Tibial artery (tissue), 4 donors: ENCODE data around the gene MYZAP.

Experiments used
- DNase-seq, 2 donors: peaks; one replicate each; pipeline ENCODE4 v3.0.0-alpha.2; 2019
- H3K27ac ChIP-seq, 2 donors: fragments of 200-600 bp; sonication (generic) in 1 of 2; 1 replicate in 1 of 2; 2 replicates in 1 of 2; pipeline ENCODE4 v1.5.1; 2018 to 2019; ENCODE audit warnings: mild to moderate bottlenecking in 1 of 2
- H3K27me3 ChIP-seq, 2 donors: fragments of 200-600 bp; sonication (generic) in 1 of 2; one replicate each; pipeline versions ENCODE4 v1.5.1 to v1.6.0; 2016 to 2019
- H3K36me3 ChIP-seq, 3 donors: fragments of 200-600 bp; sonication (generic) in 2 of 3; one replicate each; pipeline ENCODE4 v1.5.1; 2016 to 2019; ENCODE audit warnings: mild to moderate bottlenecking in 2 of 3
- H3K4me1 ChIP-seq, 4 donors: fragments of 200-600 bp; sonication (generic) in 2 of 4; 1 replicate in 3 of 4; 2 replicates in 1 of 4; pipeline ENCODE4 v1.5.1; 2016 to 2019
- H3K4me3 ChIP-seq, 2 donors: fragments of 200-600 bp; sonication (generic) in 1 of 2; 1 replicate in 1 of 2; 2 replicates in 1 of 2; pipeline ENCODE4 v1.5.1; 2018 to 2019; ENCODE audit warnings: mild to moderate bottlenecking in 2 of 2
- H3K9me3 ChIP-seq, 3 donors: fragments of 200-600 bp; sonication (generic) in 1 of 3; one replicate each; pipeline ENCODE4 v1.5.1; 2016 to 2019
- CTCF ChIP-seq, 2 experiments: fragments of 200-600 bp in 1 of 2; fragments of 450-650 bp in 1 of 2; IDR thresholded peaks; one replicate each; pipeline ENCODE4 v1.5.1; 2017 to 2019; ENCODE audit warnings: antibody characterized with exemption in 2 of 2, mild to moderate bottlenecking in 1 of 2, moderate library complexity in 1 of 2
- intact Hi-C: fragments of 100-400 bp; cut with DNase I; formaldehyde crosslinking; loops from one replicate; pipeline ENCODE4 v1.15.0; 2023; ENCODE audit warnings: low total_unique reads

The MYZAP gene

DNA sequence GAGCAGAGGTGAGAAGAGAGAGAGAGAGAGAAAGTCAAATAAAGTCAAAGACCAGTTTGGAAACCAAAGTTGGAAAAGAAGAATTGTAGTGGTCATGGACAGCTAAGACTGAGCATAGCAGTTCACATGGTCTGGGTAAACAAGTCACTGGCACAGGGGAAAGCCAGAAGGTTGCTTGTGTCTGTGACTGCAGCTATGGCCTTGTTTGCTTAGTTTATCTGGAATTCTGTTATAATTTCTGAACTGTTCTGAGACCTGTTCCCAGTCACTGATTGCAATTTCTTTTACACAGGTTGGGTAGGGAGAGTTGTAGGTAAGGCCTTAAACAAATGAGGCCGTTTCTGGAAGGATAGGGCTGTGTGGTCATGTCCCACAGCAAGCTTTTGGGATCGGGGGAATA lies 43.4 kb upstream of the MYZAP start:
- Histone ChIP-seq H3K27me3 (no peaks in the 10 kb centered on the region), H3K36me3 (peaks cover 0 to 33% (median 5%) of the 10 kb centered on the region in 3 donors), H3K4me3 (no peak overlapping the region), H3K27ac (no peak overlapping the region), H3K4me1 (peaks cover 0 to 8% (median 0%) of the 10 kb centered on the region in 4 donors), H3K9me3 (no peaks in the 10 kb centered on the region)
- no peak for DNase-seq
- intact Hi-C loops, result no loop called here
- no peak for TF ChIP-seq CTCF (IDR thresholded peaks at IDR 0.05)

DNA sequence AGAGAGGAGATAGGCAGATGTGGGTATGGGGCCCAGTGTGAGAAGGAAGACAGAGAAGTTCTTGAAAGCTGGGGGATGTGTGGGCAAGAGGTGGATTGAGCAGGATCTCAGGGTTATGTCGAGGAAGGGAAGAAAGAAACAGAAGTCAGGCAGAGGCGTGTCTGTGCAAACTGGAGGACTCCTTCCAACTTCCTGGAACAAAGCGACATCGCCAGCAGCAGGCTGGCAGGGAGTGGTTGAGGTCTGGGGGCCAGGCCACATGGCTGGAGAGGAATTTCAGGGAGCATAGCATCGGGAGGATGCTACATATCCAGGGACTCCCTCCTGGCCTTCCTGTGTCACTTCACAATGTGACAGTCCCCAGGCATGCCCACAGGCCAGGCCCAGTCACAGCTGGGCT lies 42.9 kb upstream of the MYZAP start:
- DNase-seq, result no peak
- H3K27me3 ChIP-seq, result no peaks in the 10 kb centered on the region
- no peak for TF ChIP-seq CTCF (IDR thresholded peaks at IDR 0.05)
- H3K9me3 ChIP-seq, result no peaks in the 10 kb centered on the region
- peaks cover 0 to 33% (median 5%) of the 10 kb centered on the region in 3 donors for H3K36me3 ChIP-seq
- no peak overlapping the region for H3K4me3 ChIP-seq
- H3K4me1 ChIP-seq, result peaks cover 0 to 8% (median 0%) of the 10 kb centered on the region in 4 donors
- intact Hi-C loops, result no loop called here
- H3K27ac ChIP-seq, result no peak overlapping the region

DNA sequence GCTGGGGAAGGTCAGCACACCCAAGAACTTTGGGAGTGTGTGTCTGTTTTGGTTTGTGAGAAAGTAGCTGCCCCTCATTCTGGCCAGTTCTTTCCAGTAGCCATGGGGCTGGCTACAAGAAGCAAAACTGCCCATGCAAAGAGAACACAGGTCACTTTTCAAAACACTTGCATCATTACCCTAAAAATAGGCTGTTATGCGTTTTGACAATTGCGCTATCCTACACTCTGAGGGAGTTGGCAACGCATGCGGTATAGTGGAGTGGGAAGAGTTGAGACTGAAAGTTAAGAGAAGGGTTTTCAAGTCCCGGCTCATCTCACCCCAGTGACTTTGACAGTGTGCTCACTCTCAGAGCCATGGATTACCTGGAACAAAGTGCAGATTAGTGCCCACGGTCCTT lies 41.8 kb upstream of the MYZAP start:
- no peak overlapping the region for H3K4me3 ChIP-seq
- DNase-seq, result no peak
- H3K36me3 ChIP-seq, result peaks cover 0 to 24% (median 5%) of the 10 kb centered on the region in 3 donors
- H3K27ac ChIP-seq, result no peak overlapping the region
- H3K4me1 ChIP-seq, result peaks cover 0 to 8% (median 0%) of the 10 kb centered on the region in 4 donors
- no peak for TF ChIP-seq CTCF (IDR thresholded peaks at IDR 0.05)
- H3K27me3 ChIP-seq, result no peaks in the 10 kb centered on the region
- intact Hi-C loops, result no loop called here
- H3K9me3 ChIP-seq, result no peaks in the 10 kb centered on the region

DNA sequence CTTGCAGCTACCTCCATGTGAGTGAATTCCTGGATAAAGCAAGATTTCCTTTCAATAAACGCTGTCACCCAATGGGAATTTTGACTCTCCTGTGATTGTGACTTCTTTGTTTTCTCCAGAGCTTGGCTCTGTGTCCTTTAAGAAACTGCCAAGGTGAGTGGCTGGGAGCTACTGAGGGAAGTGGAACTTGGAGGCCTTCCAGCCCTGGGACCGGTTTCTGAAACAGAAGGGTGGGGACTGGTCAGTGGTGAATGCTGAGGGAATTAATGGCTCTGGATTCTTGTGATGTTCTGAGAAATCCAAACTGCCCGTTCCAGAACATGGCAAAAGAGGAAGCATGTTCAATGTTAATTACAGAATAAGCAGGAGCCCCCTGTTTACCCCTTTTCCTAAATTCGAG lies 41.1 kb upstream of the MYZAP start:
- TF ChIP-seq CTCF (IDR thresholded peaks at IDR 0.05), result no peak
- Histone ChIP-seq H3K4me1 (peaks cover 0 to 8% (median 0%) of the 10 kb centered on the region in 4 donors), H3K9me3 (no peaks in the 10 kb centered on the region), H3K27ac (no peak overlapping the region), H3K36me3 (peaks cover 0 to 19% (median 5%) of the 10 kb centered on the region in 3 donors), H3K27me3 (no peaks in the 10 kb centered on the region), H3K4me3 (no peak overlapping the region)
- peak in 1 of 2 donors; percentile 52 for DNase-seq
- intact Hi-C loops, result no loop called here

DNA sequence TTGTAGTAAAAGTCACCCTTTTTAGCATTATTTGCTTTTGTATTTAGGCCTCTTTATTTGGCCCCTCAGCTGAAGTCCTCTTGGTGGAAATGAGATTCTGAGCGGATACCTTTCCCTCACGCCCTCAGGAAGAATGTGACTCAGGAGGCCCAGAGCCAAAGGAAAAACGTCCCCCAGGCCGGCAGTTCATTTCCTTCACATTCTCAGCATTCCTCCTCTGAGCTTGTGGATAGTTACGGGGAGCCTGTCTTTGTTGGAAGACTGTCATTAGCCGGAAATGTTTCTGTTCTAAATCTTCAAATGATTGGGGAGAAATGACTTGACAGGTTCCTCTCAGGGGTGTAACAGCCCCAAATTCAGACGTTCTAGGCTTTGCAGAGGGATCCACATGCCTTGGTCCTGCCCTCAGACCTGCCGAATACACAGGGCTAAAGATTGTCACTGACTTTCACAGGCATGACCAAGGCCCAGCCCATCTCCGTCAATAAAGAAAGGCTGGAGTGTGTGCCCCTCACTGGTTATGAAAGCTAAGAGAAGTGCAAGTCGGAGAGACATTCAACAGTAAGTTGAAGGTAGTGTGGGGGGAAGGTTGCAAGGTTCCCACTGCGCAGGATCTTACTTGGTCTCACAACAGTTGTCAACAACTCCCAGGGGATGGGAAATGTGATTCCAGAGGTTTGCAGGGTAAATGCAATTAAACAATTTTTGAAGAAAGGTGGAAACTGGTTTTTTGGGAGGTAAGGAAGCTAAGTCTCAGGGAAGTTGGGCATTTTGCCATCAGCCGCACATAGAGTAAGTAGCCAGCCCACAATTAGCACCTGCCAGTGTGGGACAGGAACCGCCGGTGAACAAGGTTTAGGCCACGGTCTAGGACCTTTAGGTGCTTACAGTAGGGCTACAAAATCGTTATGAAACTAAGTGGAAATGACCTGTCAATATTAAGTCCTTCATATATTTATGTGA lies 39.7 kb upstream of the MYZAP start:
- Histone ChIP-seq H3K27ac (no peak overlapping the region), H3K27me3 (no peaks in the 10 kb centered on the region), H3K36me3 (peaks cover 0 to 7% (median 0%) of the 10 kb centered on the region in 3 donors), H3K4me1 (peaks cover 0 to 8% (median 0%) of the 10 kb centered on the region in 4 donors), H3K4me3 (no peak overlapping the region), H3K9me3 (no peaks in the 10 kb centered on the region)
- no peak for TF ChIP-seq CTCF (IDR thresholded peaks at IDR 0.05)
- intact Hi-C loops, result no loop called here
- no peak for DNase-seq
